Measurements from ENCODE around the gene MYO1G.

DNA sequence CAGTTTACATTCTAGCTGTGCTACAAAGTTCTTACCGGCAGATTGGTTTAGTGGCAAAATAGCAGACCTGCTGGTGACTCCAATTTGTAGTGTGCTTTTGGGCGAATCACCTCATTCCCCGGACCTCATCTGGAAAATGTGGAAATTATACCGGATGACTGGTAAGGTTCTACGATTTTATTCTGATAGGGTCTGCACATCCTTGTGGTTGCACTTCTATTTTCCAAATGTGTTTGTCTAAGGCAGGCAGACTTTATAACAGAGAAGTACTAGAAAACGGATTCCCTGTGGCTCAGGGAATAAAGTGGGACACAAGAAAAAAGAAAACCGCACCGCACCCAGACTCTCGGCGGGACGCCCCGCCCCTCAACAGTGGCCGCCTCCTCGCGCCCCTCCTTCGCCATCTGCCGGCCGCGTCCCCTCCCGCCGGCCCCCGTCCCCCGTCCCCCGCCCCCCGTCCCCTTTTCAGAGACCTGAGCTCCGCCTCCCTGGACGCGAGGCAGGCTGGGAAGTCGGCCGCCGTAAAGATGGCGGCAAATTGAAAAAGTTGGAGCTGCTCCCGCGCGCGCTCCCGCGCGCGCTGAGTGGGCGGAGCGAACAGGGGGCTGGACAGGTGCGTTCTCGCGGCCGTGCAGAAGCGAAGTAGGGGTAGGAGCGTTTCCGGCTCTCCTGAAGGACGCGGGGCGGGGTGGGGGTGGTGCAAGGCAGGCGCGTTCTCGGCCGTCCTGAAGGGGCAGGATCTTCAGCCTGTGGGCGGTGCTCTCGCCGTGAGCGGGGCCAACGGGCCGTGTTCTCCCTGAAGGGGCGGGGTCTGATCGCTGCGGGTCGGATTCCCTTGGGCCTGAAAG, 20.7 kb upstream of the MYO1G start:
- TF ChIP-seq TCF4 (CRISPR knock-in tag; IDR thresholded peaks at IDR 0.05; ENCODE audit: borderline replicate concordance): no peak
- TF ChIP-seq, protein P1, sequence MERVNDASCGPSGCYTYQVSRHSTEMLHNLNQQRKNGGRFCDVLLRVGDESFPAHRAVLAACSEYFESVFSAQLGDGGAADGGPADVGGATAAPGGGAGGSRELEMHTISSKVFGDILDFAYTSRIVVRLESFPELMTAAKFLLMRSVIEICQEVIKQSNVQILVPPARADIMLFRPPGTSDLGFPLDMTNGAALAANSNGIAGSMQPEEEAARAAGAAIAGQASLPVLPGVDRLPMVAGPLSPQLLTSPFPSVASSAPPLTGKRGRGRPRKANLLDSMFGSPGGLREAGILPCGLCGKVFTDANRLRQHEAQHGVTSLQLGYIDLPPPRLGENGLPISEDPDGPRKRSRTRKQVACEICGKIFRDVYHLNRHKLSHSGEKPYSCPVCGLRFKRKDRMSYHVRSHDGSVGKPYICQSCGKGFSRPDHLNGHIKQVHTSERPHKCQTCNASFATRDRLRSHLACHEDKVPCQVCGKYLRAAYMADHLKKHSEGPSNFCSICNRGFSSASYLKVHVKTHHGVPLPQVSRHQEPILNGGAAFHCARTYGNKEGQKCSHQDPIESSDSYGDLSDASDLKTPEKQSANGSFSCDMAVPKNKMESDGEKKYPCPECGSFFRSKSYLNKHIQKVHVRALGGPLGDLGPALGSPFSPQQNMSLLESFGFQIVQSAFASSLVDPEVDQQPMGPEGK (CRISPR knock-in tag; IDR thresholded peaks at IDR 0.05; ENCODE audit: borderline replicate concordance): no peak
- TF ChIP-seq OSR1 (CRISPR knock-in tag; IDR thresholded peaks at IDR 0.05): no peak
- TF ChIP-seq ESRRG (CRISPR knock-in tag; IDR thresholded peaks at IDR 0.05): no peak
- TF ChIP-seq, protein P2, sequence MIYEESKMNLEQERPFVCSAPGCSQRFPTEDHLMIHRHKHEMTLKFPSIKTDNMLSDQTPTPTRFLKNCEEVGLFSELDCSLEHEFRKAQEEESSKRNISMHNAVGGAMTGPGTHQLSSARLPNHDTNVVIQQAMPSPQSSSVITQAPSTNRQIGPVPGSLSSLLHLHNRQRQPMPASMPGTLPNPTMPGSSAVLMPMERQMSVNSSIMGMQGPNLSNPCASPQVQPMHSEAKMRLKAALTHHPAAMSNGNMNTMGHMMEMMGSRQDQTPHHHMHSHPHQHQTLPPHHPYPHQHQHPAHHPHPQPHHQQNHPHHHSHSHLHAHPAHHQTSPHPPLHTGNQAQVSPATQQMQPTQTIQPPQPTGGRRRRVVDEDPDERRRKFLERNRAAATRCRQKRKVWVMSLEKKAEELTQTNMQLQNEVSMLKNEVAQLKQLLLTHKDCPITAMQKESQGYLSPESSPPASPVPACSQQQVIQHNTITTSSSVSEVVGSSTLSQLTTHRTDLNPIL (CRISPR knock-in tag; IDR thresholded peaks at IDR 0.05; ENCODE audit: low read depth): no peak
- TF ChIP-seq, protein P3, sequence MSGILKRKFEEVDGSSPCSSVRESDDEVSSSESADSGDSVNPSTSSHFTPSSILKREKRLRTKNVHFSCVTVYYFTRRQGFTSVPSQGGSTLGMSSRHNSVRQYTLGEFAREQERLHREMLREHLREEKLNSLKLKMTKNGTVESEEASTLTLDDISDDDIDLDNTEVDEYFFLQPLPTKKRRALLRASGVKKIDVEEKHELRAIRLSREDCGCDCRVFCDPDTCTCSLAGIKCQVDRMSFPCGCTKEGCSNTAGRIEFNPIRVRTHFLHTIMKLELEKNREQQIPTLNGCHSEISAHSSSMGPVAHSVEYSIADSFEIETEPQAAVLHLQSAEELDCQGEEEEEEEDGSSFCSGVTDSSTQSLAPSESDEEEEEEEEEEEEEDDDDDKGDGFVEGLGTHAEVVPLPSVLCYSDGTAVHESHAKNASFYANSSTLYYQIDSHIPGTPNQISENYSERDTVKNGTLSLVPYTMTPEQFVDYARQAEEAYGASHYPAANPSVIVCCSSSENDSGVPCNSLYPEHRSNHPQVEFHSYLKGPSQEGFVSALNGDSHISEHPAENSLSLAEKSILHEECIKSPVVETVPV (CRISPR knock-in tag; IDR thresholded peaks at IDR 0.05): no peak
- TF ChIP-seq GLIS3 (CRISPR knock-in tag; IDR thresholded peaks at IDR 0.05): no peak
- no peak for TF ChIP-seq TOX (CRISPR knock-in tag; IDR thresholded peaks at IDR 0.05; ENCODE audit: borderline replicate concordance)
- no peak for TF ChIP-seq ARNTL (CRISPR knock-in tag; IDR thresholded peaks at IDR 0.05; ENCODE audit: borderline replicate concordance, low read depth)
- no peak for TF ChIP-seq SNAI2 (CRISPR knock-in tag; IDR thresholded peaks at IDR 0.05)
- no peak for TF ChIP-seq ZFP30 (CRISPR knock-in tag; IDR thresholded peaks at IDR 0.05)
- TF ChIP-seq ZNF565 (CRISPR knock-in tag; conservative IDR thresholded peaks at IDR 0.05; ENCODE audit: low read depth): no peak
- no peak for TF ChIP-seq ZNF70 (CRISPR knock-in tag; IDR thresholded peaks at IDR 0.05)
- TF ChIP-seq, protein P4, sequence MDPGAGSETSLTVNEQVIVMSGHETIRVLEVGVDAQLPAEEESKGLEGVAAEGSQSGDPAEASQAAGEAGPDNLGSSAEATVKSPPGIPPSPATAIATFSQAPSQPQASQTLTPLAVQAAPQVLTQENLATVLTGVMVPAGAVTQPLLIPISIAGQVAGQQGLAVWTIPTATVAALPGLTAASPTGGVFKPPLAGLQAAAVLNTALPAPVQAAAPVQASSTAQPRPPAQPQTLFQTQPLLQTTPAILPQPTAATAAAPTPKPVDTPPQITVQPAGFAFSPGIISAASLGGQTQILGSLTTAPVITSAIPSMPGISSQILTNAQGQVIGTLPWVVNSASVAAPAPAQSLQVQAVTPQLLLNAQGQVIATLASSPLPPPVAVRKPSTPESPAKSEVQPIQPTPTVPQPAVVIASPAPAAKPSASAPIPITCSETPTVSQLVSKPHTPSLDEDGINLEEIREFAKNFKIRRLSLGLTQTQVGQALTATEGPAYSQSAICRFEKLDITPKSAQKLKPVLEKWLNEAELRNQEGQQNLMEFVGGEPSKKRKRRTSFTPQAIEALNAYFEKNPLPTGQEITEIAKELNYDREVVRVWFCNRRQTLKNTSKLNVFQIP (CRISPR knock-in tag; IDR thresholded peaks at IDR 0.05; ENCODE audit: borderline replicate concordance, low read depth): no peak

All from SK-N-SH treated with all-trans-retinoic acid at 6 μM for 48 hours (cell line).